Urothelium cell line (cell line): ENCODE measurements around the gene EN2.

Experiments
- DNase-seq: peaks from one replicate; pipeline ENCODE4 v3.0.0; 2011; ENCODE audit warnings: low spot score, mixed read lengths
- FAIRE-seq: peaks from 2 replicates; lab custom pipeline; 2011; peaks lifted over from hg19 to GRCh38; lab: Jason Lieb, UNC

The EN2 gene

GRCh38 chr7:155506854-155507337, 49.0 kb downstream of the EN2 start:
- no peak for FAIRE-seq
- DNase-seq, result peak; percentile 17

DNA sequence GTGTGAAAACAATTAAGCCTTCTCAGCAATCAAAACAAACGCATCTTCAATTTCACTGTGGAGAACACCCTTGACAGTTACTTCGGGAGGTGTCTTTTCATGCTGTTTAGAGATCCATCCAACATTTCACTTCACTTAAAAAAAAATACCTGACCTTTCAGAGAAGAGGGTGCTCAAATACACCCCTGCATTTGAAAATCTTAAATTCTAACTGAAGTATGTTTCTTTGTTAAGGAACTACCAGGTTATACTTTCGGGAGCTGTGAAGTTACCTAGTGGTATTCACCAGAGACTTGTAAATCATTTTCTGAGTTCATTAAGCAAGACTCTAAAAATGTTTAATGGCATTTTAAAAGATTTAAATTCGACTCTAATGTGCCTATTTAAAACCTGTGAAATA, 49.6 kb downstream of the EN2 start:
- FAIRE-seq (no peak), DNase-seq (no peak)

DNA sequence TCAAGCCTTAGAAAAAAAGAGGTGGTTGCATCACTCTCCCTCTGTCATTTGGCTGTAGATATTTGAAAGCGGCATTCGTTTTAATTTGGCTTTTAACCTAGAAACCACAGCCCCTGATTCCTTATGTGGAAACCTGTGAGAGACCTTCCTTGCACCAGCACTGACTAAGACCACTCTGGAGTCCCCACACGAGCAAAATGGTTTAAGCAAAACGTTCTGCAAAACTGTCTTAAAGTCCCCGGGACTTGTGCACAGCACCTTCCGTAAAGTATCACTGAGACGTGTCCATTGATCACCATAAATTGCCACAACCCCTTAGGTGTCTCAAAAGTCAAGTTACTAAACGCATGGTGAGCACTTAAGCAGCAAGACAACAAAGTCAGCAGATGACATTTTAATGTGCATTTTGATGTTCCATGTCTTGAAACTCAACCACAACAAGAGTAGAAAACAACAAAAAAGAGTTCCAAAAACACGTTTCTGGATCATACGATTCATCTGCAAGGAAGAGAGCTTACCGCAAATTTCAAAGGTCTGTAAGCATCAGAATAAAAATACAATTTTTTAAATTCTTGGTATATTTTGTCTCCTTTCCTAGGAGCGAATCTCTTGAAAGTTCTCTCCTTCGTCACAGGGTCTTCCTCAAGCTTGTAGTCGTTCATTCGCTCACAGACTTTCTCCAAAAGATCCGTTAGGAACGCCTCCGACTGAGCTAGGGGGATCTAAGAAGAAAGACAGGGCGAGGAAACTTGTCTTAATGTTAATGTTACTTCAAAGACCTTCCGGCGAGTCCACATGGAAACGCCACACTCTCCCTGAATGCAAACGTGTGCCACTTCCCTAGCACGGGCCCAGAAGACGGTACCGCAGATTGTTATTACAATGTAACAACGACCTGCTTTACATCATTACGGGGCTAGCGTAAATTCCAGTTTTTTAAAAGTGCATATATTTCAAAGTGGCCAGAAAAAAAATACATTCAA, 50.7 kb downstream of the EN2 start:
- DNase-seq (no peak), FAIRE-seq (no peak)

DNA sequence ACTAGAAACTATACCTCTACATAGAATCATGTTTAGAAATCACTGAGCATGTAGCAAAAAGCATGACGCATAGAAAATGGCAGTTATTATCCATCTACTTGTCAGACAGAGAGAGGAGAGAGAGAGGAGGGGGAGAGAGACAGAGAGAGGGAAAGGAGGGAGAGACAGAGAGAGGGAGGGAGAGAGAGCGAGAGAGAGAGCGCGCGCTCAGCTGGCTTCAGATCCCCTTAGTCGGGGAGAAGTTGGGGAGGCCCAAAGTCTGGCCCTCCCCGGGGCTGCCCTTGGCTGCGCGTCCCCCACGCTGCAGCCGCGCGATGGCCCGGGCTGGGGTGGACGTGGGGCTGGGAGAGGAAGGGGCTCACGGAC, 51.4 kb downstream of the EN2 start:
- no peak for FAIRE-seq

GRCh38 chr7:155509725-155510551, 52.0 kb downstream of the EN2 start:
- FAIRE-seq (no peak), DNase-seq (no peak)

More for the DNA sequence above, 51.4 kb downstream of the EN2 start:
- DNase-seq, result no peak

DNA sequence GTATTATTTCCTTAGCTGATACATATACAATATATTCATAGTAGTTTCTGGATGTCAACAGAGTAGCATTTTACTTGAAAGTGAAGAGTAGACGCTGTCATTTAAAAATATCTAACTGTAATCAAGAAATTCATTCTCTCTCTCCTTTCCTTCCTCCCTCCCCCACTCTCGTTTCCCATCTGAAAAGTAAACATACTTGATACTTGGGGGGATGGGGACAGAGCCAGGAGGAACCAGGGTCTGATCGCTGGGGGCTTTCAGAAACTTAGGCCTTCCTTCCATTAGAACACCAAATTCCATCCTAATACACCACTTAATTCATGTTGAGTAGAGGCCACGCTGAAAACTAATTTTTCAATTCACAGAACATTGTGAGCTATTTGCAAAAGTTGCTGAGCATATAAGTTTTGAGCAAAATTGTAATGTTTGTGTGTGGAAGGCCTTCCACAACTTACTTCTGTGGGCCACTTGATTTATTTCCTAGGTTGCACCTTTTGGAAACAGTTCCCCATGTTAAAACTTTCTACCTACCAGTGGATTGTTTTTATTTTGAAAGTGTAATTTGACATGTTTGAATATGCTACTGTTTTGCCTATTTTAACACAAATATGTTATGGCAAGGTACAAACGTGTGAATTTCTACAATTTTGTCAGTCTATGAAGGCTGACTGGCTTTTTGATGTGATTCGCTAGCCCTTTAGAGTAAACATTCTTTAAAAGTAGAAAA, 53.2 kb downstream of the EN2 start:
- DNase-seq, result no peak
- no peak for FAIRE-seq

DNA sequence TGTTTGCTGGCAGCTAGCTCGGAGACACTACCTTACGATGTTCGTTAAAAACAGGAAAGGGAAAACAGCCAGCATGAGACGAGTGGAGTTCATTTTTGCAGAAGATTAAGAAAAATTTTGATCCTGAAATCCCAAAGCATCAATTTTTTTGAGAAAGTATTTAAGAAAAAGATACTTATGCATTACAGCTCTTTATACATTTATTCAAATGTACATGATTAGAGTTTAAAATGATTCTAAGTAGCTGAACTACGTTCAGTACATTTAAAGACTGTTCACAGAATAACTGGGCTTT, 53.7 kb downstream of the EN2 start:
- FAIRE-seq (no peak), DNase-seq (no peak)

DNA sequence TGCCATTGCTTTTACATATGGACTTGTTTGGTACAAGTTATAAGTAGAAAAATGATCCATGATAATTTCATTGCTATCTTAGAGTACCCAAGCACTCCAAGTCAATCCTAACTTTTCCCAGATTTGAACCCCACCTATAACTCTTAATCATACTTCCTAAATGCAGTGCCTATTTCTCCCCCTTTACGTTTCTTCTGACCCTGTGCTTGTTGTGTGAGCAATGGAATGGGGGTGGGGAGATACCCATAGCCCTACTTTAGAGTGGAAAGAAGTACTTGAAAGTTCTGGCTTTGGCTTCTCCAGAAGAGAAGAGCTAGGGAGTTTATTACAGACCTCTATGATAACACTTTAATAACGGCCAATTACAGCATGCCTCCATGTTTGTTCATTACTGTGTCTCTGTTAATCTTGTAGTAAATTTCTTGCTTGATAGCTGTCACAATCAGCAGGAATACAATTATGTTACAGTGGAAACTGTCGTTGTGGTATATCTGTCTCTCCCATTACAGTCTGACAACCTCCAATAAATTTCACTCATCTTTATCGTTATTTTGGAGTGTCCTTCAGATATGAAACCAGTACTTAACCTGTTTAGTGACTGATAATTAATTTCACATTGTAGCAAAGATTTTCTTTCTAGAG, 54.4 kb downstream of the EN2 start:
- no peak for FAIRE-seq

DNA sequence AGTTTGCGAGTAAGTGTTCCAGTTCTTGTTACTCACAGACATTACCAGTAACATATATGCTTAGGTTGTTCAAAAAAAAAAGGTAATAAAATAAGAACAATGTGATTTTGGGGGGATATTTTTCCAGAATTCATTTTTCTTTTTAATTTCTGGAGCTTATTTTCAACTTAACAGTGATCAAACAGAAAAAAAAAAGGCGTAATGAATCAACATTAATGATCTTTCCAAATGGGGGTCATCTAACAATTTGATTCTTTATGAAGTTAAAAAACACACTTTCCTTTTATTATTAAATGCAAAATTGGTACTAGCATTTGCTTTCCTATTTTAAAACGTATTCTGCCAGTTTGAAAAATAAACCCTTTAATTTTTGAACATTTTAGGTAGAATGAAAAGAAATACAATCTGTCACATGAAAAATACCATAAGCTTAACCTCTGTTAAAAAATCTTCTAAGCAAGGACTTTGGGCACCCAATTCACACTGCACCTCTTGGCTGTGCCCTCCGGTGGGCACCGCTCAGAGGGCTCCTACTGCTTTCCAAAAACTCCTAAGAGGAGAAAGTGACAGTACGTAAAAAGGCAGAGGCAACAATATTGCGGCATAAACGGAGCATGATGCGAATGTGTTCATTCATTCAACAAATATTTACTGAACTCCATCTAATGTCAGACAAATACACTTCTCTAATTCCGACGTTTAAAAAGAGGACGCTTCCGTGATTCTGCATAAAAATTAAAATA, 55.8 kb downstream of the EN2 start:
- FAIRE-seq (no peak), DNase-seq (no peak)

More for the DNA sequence above, 54.4 kb downstream of the EN2 start:
- DNase-seq, result no peak

GRCh38 chr7:155514296-155514695, 56.4 kb downstream of the EN2 start:
- no peak for DNase-seq
- FAIRE-seq, result no peak
